Inflammatory macrophage treated with lipopolysaccharide for 1 hour (primary cell): ENCODE data around the gene CXCR1.
"Not testable (repeated sequence)": the region's sequence is repeated elsewhere in the genome, so short reads cannot be mapped to it uniquely, and the experiment has no call there.

Source experiments
- DNase-seq, 2 donors: peaks; one replicate each; pipeline ENCODE4 v3.0.0-alpha.2; 2020 to 2022

Gene CXCR1

GRCh38 chr2:218166791-218167190, at the start of gene CXCR1:
TSS of gene CXCR1 (minus strand) at chr2:218166962. CDS start at chr2:218165211, 1,751 bp downstream.
- DNase-seq, result peak; percentile 64 to 67

GRCh38 chr2:218216336-218216673, 49.5 kb upstream of the CXCR1 start:
- no peak for DNase-seq

GRCh38 chr2:218214116-218214515, 47.4 kb upstream of the CXCR1 start:
- DNase-seq, result peak; percentile 76 to 89

GRCh38 chr2:218209078-218209477, 42.3 kb upstream of the CXCR1 start:
- no peak for DNase-seq

- DNase-seq, result no peak
These were observed 35.5 kb upstream of the CXCR1 start for GRCh38 chr2:218202266-218202665.

- DNase-seq, result no peak
These were observed 30.2 kb upstream of the CXCR1 start for GRCh38 chr2:218196974-218197373.

- no peak for DNase-seq
These were observed 28.1 kb upstream of the CXCR1 start for GRCh38 chr2:218194880-218195279.

- no peak for DNase-seq
These were observed 26.9 kb upstream of the CXCR1 start for GRCh38 chr2:218193701-218194100.

GRCh38 chr2:218192902-218193430, 26.2 kb upstream of the CXCR1 start:
- no peak for DNase-seq

GRCh38 chr2:218188528-218188927, 21.8 kb upstream of the CXCR1 start:
- DNase-seq, result no peak

GRCh38 chr2:218187296-218188015, 20.7 kb upstream of the CXCR1 start:
- DNase-seq, result no peak

GRCh38 chr2:218186876-218187275, 20.1 kb upstream of the CXCR1 start:
- no peak for DNase-seq

- peak; percentile 69 to 84 for DNase-seq
These were observed 19.6 kb upstream of the CXCR1 start for GRCh38 chr2:218186355-218186766.

GRCh38 chr2:218184331-218184730, 17.6 kb upstream of the CXCR1 start:
- DNase-seq, result no peak

GRCh38 chr2:218180467-218181114, 13.8 kb upstream of the CXCR1 start:
- no peak for DNase-seq

- no peak for DNase-seq
These were observed 13.0 kb upstream of the CXCR1 start for GRCh38 chr2:218179782-218180181.

- DNase-seq, result no peak
These were observed 6.1 kb upstream of the CXCR1 start for GRCh38 chr2:218172845-218173244.

GRCh38 chr2:218171744-218172143, 5.0 kb upstream of the CXCR1 start:
- DNase-seq, result not testable (repeated sequence)

GRCh38 chr2:218169757-218170546, 3.2 kb upstream of the CXCR1 start:
- no peak for DNase-seq

GRCh38 chr2:218168635-218169462, 2.1 kb upstream of the CXCR1 start:
- peak in 1 of 2 donors; percentile 71 for DNase-seq

- no peak for DNase-seq
These were observed 1.3 kb upstream of the CXCR1 start for GRCh38 chr2:218168016-218168415.

- no peak for DNase-seq
These were observed 3.9 kb downstream of the CXCR1 start for GRCh38 chr2:218162814-218163213.

GRCh38 chr2:218161644-218162043, 5.1 kb downstream of the CXCR1 start:
- DNase-seq, result peak; percentile 58 to 73
